K562 (cell line): ENCODE results near the gene DPCD. TPM values are rescaled to one million over a fixed set of nuclear protein-coding genes. Genes with fewer than 3 reads are reported as not detected.

ENCODE experiments used
- ATAC-seq: fragments of 200-7000 bp; cut with Tn5 transposase; 3 replicates; pipeline ENCODE4 v1.9.1; 2020; ENCODE audit warnings: moderate library complexity
- BruUV-seq: library from RNA; stranded (reverse); fragments of 400-500 nt; replicated peaks from 2 replicates; lab custom pipeline; 2021; lab: Mats Ljungman, UMichigan
- CTCF ChIA-PET: fragments of 300-600 bp; formaldehyde crosslinking; extraction: SDS; loops from one replicate; lab custom pipeline; 2021; ENCODE audit warnings: low intra/inter-chr PET ratio; lab: Yijun Ruan, JAX
- POLR2A ChIA-PET: fragments of 300-600, 350-650 bp; sonication (Branson Sonifier 250); formaldehyde crosslinking; extraction: SDS; loops from one replicate; lab custom pipeline; 2021; ENCODE audit warnings: antibody characterized with exemption, inconsistent platforms; lab: Yijun Ruan, JAX
- DNase-seq, 4 experiments: peaks; one replicate each; pipeline versions ENCODE4 v3.0.0 to v3.0.0-alpha.2; 2011 to 2018; ENCODE audit warnings: low spot score in 3 of 4, mixed read lengths in 3 of 4; ENCODE audit errors: extremely low read depth in 1 of 4
- FAIRE-seq: peaks from 2 replicates; lab custom pipeline; 2011; peaks lifted over from hg19 to GRCh38; lab: Jason Lieb, UNC
- H2AFZ ChIP-seq: 2 replicates; pipeline ENCODE4 v1.6.0; 2011; ENCODE audit warnings: low read depth, low read length, control low read depth, inconsistent platforms
- H3K27ac ChIP-seq: fragments of 200-600 bp; 3 replicates; pipeline ENCODE4 v1.8.0; 2011; ENCODE audit warnings: low read depth, mild to moderate bottlenecking, control low read depth, inconsistent platforms, low read length, moderate library complexity, mixed read lengths; ENCODE audit errors: extremely low read depth
- H3K27me3 ChIP-seq, 2 experiments: fragments of 300-600 bp in 1 of 2; 2 replicates in 1 of 2; 3 replicates in 1 of 2; pipeline versions ENCODE4 v1.6.0 to v1.8.0; 2011; ENCODE audit warnings: inconsistent platforms in 2 of 2, low read length in 2 of 2, mild to moderate bottlenecking in 1 of 2, mixed read lengths in 1 of 2, moderate library complexity in 1 of 2; ENCODE audit not compliant: control insufficient read depth in 2 of 2, insufficient read depth in 2 of 2
- H3K36me3 ChIP-seq: fragments of 300-600 bp; 3 replicates; pipeline ENCODE4 v1.8.0; 2011; ENCODE audit warnings: mild to moderate bottlenecking, low read length, inconsistent platforms; ENCODE audit not compliant: control insufficient read depth, insufficient read depth
- H3K4me1 ChIP-seq, 2 experiments: fragments of 200-600 bp in 1 of 2; replicated peaks in 1 of 2; 2 replicates in 1 of 2; 3 replicates in 1 of 2; pipeline versions ENCODE4 v1.5.1 to v1.8.0; 2011; ENCODE audit warnings: inconsistent platforms in 2 of 2, low read length in 2 of 2, mild to moderate bottlenecking in 1 of 2, mixed read lengths in 1 of 2, moderate library complexity in 1 of 2; ENCODE audit not compliant: control insufficient read depth in 2 of 2, insufficient read depth in 2 of 2
- H3K4me2 ChIP-seq: 2 replicates; pipeline ENCODE4 v1.6.1; 2011; ENCODE audit warnings: low read length, control low read depth, inconsistent platforms, mixed read lengths; ENCODE audit not compliant: insufficient read depth
- H3K4me3 ChIP-seq: fragments of 200-600 bp; sonication (generic), shearing (Covaris generic); 2 replicates; pipeline ENCODE4 v1.5.1; 2016; ENCODE audit warnings: control low read depth, inconsistent platforms
- H3K79me2 ChIP-seq: fragments of 200-600 bp; 3 replicates; pipeline ENCODE4 v1.8.0; 2011; ENCODE audit warnings: low read length, inconsistent platforms; ENCODE audit not compliant: control insufficient read depth, insufficient read depth
- H3K9ac ChIP-seq, 2 experiments: 2 replicates each; pipeline versions ENCODE4 v1.6.0 to v1.6.1; 2011; ENCODE audit warnings: low read depth in 2 of 2, low read length in 2 of 2, control low read depth in 1 of 2, inconsistent platforms in 1 of 2, mild to moderate bottlenecking in 1 of 2, mixed read lengths in 1 of 2; ENCODE audit not compliant: insufficient read depth in 1 of 2
- H3K9me1 ChIP-seq: one replicate; pipeline ENCODE4 v1.6.0; 2011; ENCODE audit warnings: inconsistent platforms, mild to moderate bottlenecking, low read length, moderate library complexity; ENCODE audit not compliant: control insufficient read depth, insufficient read depth
- H3K9me3 ChIP-seq: replicated peaks from 2 replicates; pipeline ENCODE4 v1.5.1; 2011; ENCODE audit warnings: low read depth, low read length, inconsistent platforms; ENCODE audit not compliant: control insufficient read depth, insufficient read depth
- H4K20me1 ChIP-seq: replicated peaks from 2 replicates; pipeline ENCODE4 v1.6.1; 2011; ENCODE audit warnings: low read length, inconsistent platforms, mixed read lengths; ENCODE audit not compliant: control insufficient read depth, insufficient read depth
- BRD9 ChIP-seq: fragments of 450-650 bp; IDR thresholded peaks from 2 replicates; pipeline ENCODE4 v1.6.1; 2018; ENCODE audit warnings: low read depth; ENCODE audit not compliant: partially characterized antibody
- CBX2 ChIP-seq: fragments of 200-600 bp; sonication (generic); IDR thresholded peaks from one replicate; pipeline ENCODE4 v1.6.1; 2012; ENCODE audit warnings: mild to moderate bottlenecking, low read length, inconsistent platforms; ENCODE audit not compliant: insufficient read depth, poor library complexity, severe bottlenecking
- CBX5 ChIP-seq: IDR thresholded peaks from 2 replicates; pipeline ENCODE4 v1.6.1; 2014; ENCODE audit warnings: low read depth, borderline replicate concordance
- SIX5 ChIP-seq, 2 experiments: IDR thresholded peaks; 2 replicates each; pipeline ENCODE4 v1.6.1; 2011; ENCODE audit warnings: low read length in 2 of 2, borderline replicate concordance in 1 of 2, low read depth in 1 of 2, mild to moderate bottlenecking in 1 of 2, moderate library complexity in 1 of 2; ENCODE audit not compliant: insufficient read depth in 1 of 2
- SMARCB1 ChIP-seq: IDR thresholded peaks from 2 replicates; pipeline ENCODE4 v1.6.1; 2011; ENCODE audit warnings: improper control_type of control experiment, low read depth; ENCODE audit not compliant: insufficient read length
- XRCC5 ChIP-seq: fragments of 200-400 bp; formaldehyde crosslinking; IDR thresholded peaks from 2 replicates; pipeline ENCODE4 v1.6.1; 2017; ENCODE audit warnings: low read depth, mild to moderate bottlenecking, low read length
- WGBS: fragments of 100-300 bp; shearing (Covaris generic); methylation state at CpG from one replicate; pipeline ENCODE4 v1.1.6; 2016; ENCODE audit warnings: low coverage, mixed read lengths; ENCODE audit not compliant: insufficient coverage; ENCODE audit errors: missing lambda C conversion rate; 5-methylcytosine and 5-hydroxymethylcytosine counted together
- in situ Hi-C: fragments of 300-500 bp; cut with MboI; formaldehyde crosslinking; loops from 4 replicates; pipeline ENCODE4 v1.15.0; 2018; ENCODE audit warnings: inconsistent platforms, mixed read lengths
- intact Hi-C: fragments of 100-400 bp; cut with micrococcal nuclease; formaldehyde crosslinking; loops from 2 replicates; pipeline ENCODE4 v1.14.2; 2022
- polyA plus RNA-seq, 8 experiments: library from polyadenylated mRNA; depleted of rRNA in 4 of 8; stranded (reverse) in 5 of 8; unstranded in 3 of 8; fragments of >200 nt; fragmentation: Nextera tagmentation in 2 of 8; fragmentation: Illumina TruSeq in 1 of 8; extraction: Ambion mirVana in 2 of 8; extraction: Trizol in 1 of 8; gene quantifications; 2 replicates each; pipeline versions ENCODE4 v1.2.1 to v1.2.3, GENCODE V29; 2011 to 2014; ENCODE audit warnings: inconsistent platforms in 1 of 8, missing spikeins in 1 of 8
- total RNA-seq, 7 experiments: library from RNA; depleted of rRNA in 6 of 7; stranded (reverse); fragments of >200 nt in 6 of 7; fragmentation: Illumina TruSeq in 2 of 7; extraction: Trizol in 2 of 7; gene quantifications; 2 replicates each; pipeline versions ENCODE4 v1.2.1 to v1.2.3, GENCODE V29; 2011 to 2021; ENCODE audit warnings: low replicate concordance in 1 of 7
- TF ChIP-seq, protein P1 (sequence below): fragments of 200-800 bp; sonication (Bioruptor generic); IDR thresholded peaks from 2 replicates; pipeline ENCODE4 v1.6.1; 2017; ENCODE audit warnings: missing genetic modification characterization, missing compliant biosample characterization

Gene DPCD
- total and polyA plus RNA-seq, 9 of the 15 experiments (the other 6 are each of a cell fraction or from before 2014, with no cell fraction given) = 12.1 to 45.2 (median 20.0) TPM

- FAIRE-seq = no peak
- H3K4me1 ChIP-seq = no peaks in the 10 kb centered on the region
- POLR2A ChIA-PET = no interaction called here
Observed at GRCh38 chr10:101625821-101626412, 37.8 kb downstream of the DPCD start.

More at GRCh38 chr10:101625821-101626412, 37.8 kb downstream of the DPCD start:
- Histone ChIP-seq H3K27ac (no peak overlapping the region), H3K4me2 (no peak overlapping the region), H4K20me1 (no peaks in the 10 kb centered on the region), H3K27me3 (no peaks in the 10 kb centered on the region), H3K9me1 (no peaks in the 10 kb centered on the region), H3K9ac (no peak overlapping the region), H3K36me3 (no peaks in the 10 kb centered on the region), H3K79me2 (no peaks in the 10 kb centered on the region), H3K4me3 (no peak overlapping the region), H2AFZ (no peak overlapping the region), H3K9me3 (no peaks in the 10 kb centered on the region)
- no peak for ATAC-seq
- CTCF ChIA-PET = no interaction called here
- in situ Hi-C loops = no loop called here
- DNase-seq = no peak
- WGBS = 17% methylated on average over 1 of the region's 1 CpG
- BruUV-seq = no TSS peak
- TF ChIP-seq SIX5 (IDR thresholded peaks at IDR 0.05; ENCODE audit: borderline replicate concordance in 1 of 2, insufficient read depth in 1 of 2, low read depth in 1 of 2, low read length in 2 of 2) (no peak), BRD9 (no peak), CBX5 (no peak), SMARCB1 (no peak), XRCC5 (no peak), CBX2 (no peak)
- TF ChIP-seq, protein P1, sequence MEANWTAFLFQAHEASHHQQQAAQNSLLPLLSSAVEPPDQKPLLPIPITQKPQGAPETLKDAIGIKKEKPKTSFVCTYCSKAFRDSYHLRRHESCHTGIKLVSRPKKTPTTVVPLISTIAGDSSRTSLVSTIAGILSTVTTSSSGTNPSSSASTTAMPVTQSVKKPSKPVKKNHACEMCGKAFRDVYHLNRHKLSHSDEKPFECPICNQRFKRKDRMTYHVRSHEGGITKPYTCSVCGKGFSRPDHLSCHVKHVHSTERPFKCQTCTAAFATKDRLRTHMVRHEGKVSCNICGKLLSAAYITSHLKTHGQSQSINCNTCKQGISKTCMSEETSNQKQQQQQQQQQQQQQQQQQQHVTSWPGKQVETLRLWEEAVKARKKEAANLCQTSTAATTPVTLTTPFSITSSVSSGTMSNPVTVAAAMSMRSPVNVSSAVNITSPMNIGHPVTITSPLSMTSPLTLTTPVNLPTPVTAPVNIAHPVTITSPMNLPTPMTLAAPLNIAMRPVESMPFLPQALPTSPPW (CRISPR knock-in tag) = no peak
- intact Hi-C loops = no loop called here
